HL-60/S4 treated with retinoic acid at 250 ng/mL for 4 days and 3 days (cell line): ENCODE results near the gene YBX3.
"Not testable (repeated sequence)": the region's sequence is repeated elsewhere in the genome, so short reads cannot be mapped to it uniquely, and the experiment has no call there.

Experiments used
- in situ Hi-C: fragments of 300-500 bp; cut with MboI; formaldehyde crosslinking; loops from 2 replicates; pipeline ENCODE4 v1.7.0; 2022; ENCODE audit warnings: low sequenced_read_pairs

Gene YBX3

GRCh38 chr12:10722905-10723746 lies at the start of gene YBX3:
TSS of gene YBX3 (minus strand) at chr12:10723323. CDS start at chr12:10723111, 212 bp downstream.
- in situ Hi-C loops, result no loop called here

- in situ Hi-C loops, result loop anchor here (10.0 kb wide), 1 partner anchor 714 kb away; no protein-coding TSS in a partner anchor
Observed at GRCh38 chr12:10771132-10771733, 48.1 kb upstream of the YBX3 start.

- in situ Hi-C loops, result no loop called here
Observed at GRCh38 chr12:10759657-10760056, 36.5 kb upstream of the YBX3 start.

- in situ Hi-C loops, result no loop called here
Observed at GRCh38 chr12:10756194-10756593, 33.1 kb upstream of the YBX3 start.

GRCh38 chr12:10753059-10753458 lies 29.9 kb upstream of the YBX3 start:
- in situ Hi-C loops, result no loop called here

GRCh38 chr12:10750385-10750727 lies 27.2 kb upstream of the YBX3 start:
- in situ Hi-C loops, result no loop called here

- in situ Hi-C loops, result no loop called here
Observed at GRCh38 chr12:10749700-10750384, 26.7 kb upstream of the YBX3 start.

- in situ Hi-C loops, result no loop called here
Observed at GRCh38 chr12:10747730-10748129, 24.6 kb upstream of the YBX3 start.

GRCh38 chr12:10743420-10743819 lies 20.3 kb upstream of the YBX3 start:
- in situ Hi-C loops, result not testable (repeated sequence)

GRCh38 chr12:10741845-10742244 lies 18.7 kb upstream of the YBX3 start:
- in situ Hi-C loops, result no loop called here

- in situ Hi-C loops, result no loop called here
Observed at GRCh38 chr12:10740182-10740581, 17.1 kb upstream of the YBX3 start.

GRCh38 chr12:10739157-10740118 lies 16.3 kb upstream of the YBX3 start:
- in situ Hi-C loops, result no loop called here

GRCh38 chr12:10737249-10737648 lies 14.1 kb upstream of the YBX3 start:
- in situ Hi-C loops, result no loop called here

- in situ Hi-C loops, result no loop called here
Observed at GRCh38 chr12:10736463-10736862, 13.3 kb upstream of the YBX3 start.

- in situ Hi-C loops, result no loop called here
Observed at GRCh38 chr12:10735428-10735827, 12.3 kb upstream of the YBX3 start.

GRCh38 chr12:10732549-10732948 lies 9.4 kb upstream of the YBX3 start:
- in situ Hi-C loops, result no loop called here

- in situ Hi-C loops, result no loop called here
Observed at GRCh38 chr12:10732066-10732465, 8.9 kb upstream of the YBX3 start.

GRCh38 chr12:10730559-10730958 lies 7.4 kb upstream of the YBX3 start:
- in situ Hi-C loops, result no loop called here

GRCh38 chr12:10728091-10728490 lies 5.0 kb upstream of the YBX3 start:
- in situ Hi-C loops, result no loop called here

- in situ Hi-C loops, result no loop called here
Observed at GRCh38 chr12:10726945-10727344, 3.8 kb upstream of the YBX3 start.

GRCh38 chr12:10725003-10725402 lies 1.9 kb upstream of the YBX3 start:
- in situ Hi-C loops, result no loop called here
